Neural progenitor cell (in vitro differentiated cells): ENCODE data around the gene SEMA6A.

Experiments
- CTCF ChIP-seq: fragments of 200-600 bp; sonication (generic); IDR thresholded peaks from 2 replicates; pipeline ENCODE4 v1.5.1; 2017; ENCODE audit warnings: antibody characterized with exemption, mild to moderate bottlenecking
- EZH2phosphoT487 ChIP-seq: fragments of 200-600 bp; sonication (generic); IDR thresholded peaks from 2 replicates; pipeline ENCODE4 v1.6.1; 2017; ENCODE audit warnings: antibody characterized with exemption

GRCh38 chr5:116575326-116576052 lies 866 bp upstream of the SEMA6A start:
- no peak for TF ChIP-seq CTCF
- no peak for TF ChIP-seq EZH2phosphoT487
